Panc1 (cell line): Measurements from ENCODE around the gene PLA2G2C.

Experiments used
- POLR2AphosphoS5 ChIP-seq: IDR thresholded peaks from 2 replicates; pipeline ENCODE4 v1.6.1; 2012; ENCODE audit warnings: mild to moderate bottlenecking, low read depth, low read length, moderate library complexity
- TF ChIP-seq, protein P1 (sequence below): fragments of 450-650 bp; IDR thresholded peaks from 2 replicates; pipeline ENCODE4 v1.5.1; 2017; ENCODE audit warnings: mild to moderate bottlenecking

DNA sequence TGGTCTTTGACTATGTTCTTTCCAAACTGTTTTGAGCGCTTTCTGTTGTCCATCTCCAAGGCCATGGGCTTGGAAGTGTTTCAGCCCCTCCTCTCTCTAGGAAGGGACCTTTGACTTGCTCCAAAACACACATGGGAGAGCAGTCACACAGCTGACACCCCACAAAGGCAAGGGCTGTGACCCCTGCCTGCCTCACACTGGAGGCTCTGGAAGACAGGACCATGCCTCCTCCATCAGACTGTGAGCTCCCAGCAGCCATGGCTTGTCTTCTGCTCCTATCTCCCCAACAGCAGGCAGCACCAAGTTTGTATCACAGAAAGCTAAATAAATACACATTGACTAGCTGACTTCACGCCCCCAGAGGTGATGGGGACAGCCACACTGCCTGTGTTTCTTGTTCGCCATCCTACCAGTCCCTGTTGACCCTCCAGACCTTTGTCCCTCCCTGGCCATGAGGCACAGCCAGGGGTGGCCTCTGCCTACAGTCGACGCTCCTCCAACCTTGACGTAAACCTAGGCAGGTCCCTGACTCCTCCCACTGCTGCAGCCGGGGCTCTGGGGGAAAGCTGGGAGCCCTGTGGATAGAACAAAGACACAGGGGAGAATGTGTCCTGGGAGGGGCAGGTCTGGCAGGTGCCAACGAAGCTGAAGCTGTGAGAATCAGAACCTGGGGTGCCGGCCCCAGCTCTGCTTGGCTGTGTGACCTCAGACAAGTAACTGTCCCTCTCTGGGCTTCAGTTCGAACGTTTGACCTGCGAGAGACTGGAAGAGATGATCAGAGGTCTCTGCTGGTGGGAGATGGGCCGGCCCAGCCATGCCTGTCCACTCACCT lies 42.4 kb downstream of the PLA2G2C start:
- TF ChIP-seq POLR2AphosphoS5: no peak
- TF ChIP-seq, protein P1, sequence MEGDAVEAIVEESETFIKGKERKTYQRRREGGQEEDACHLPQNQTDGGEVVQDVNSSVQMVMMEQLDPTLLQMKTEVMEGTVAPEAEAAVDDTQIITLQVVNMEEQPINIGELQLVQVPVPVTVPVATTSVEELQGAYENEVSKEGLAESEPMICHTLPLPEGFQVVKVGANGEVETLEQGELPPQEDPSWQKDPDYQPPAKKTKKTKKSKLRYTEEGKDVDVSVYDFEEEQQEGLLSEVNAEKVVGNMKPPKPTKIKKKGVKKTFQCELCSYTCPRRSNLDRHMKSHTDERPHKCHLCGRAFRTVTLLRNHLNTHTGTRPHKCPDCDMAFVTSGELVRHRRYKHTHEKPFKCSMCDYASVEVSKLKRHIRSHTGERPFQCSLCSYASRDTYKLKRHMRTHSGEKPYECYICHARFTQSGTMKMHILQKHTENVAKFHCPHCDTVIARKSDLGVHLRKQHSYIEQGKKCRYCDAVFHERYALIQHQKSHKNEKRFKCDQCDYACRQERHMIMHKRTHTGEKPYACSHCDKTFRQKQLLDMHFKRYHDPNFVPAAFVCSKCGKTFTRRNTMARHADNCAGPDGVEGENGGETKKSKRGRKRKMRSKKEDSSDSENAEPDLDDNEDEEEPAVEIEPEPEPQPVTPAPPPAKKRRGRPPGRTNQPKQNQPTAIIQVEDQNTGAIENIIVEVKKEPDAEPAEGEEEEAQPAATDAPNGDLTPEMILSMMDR: no peak
